HepG2 (cell line): ENCODE measurements around the gene IQCH.

Experiments
- BHLHE40 ChIP-seq: IDR thresholded peaks from 2 replicates; pipeline ENCODE4 v1.6.1; 2011; ENCODE audit warnings: low read length, improper control_type of control experiment
- CTCF ChIP-seq: sonication (generic); formaldehyde crosslinking; IDR thresholded peaks from 2 replicates; pipeline ENCODE4 v1.5.0; 2020; ENCODE audit warnings: mild to moderate bottlenecking, missing genetic modification reagents, moderate library complexity
- EED ChIP-seq: sonication (generic); formaldehyde crosslinking; IDR thresholded peaks from 2 replicates; pipeline ENCODE4 v1.5.0; 2020; ENCODE audit warnings: mild to moderate bottlenecking, missing genetic modification reagents
- EZH2 ChIP-seq: conservative IDR thresholded peaks from 2 replicates; pipeline ENCODE4 v1.6.1; 2012; ENCODE audit warnings: mild to moderate bottlenecking, low read depth, low read length, moderate library complexity
- NR2F1 ChIP-seq, 2 experiments: fragments of 450-650 bp in 1 of 2; formaldehyde crosslinking in 1 of 2; IDR thresholded peaks; 2 replicates each; pipeline versions ENCODE4 v1.5.0 to v1.6.1; 2016 to 2020; ENCODE audit warnings: mild to moderate bottlenecking in 1 of 2, missing compliant biosample characterization in 1 of 2, missing genetic modification reagents in 1 of 2, moderate library complexity in 1 of 2
- SMARCE1 ChIP-seq: fragments of 450-650 bp; IDR thresholded peaks from 2 replicates; pipeline ENCODE4 v1.6.1; 2017; ENCODE audit warnings: borderline replicate concordance
- TAF1 ChIP-seq: sonication (generic); formaldehyde crosslinking; IDR thresholded peaks from 2 replicates; pipeline ENCODE4 v1.4.0; 2020; ENCODE audit warnings: missing genetic modification reagents
- ZNF362 ChIP-seq: sonication (generic); formaldehyde crosslinking; IDR thresholded peaks from 2 replicates; pipeline ENCODE4 v1.4.0; 2020; ENCODE audit warnings: missing genetic modification reagents, mild to moderate bottlenecking, borderline replicate concordance

- TF ChIP-seq SMARCE1 (no peak), EZH2 (no peak), TAF1 (CRISPR knock-in tag) (no peak), CTCF (CRISPR knock-in tag) (no peak), ZNF362 (CRISPR knock-in tag) (no peak), EED (no peak), BHLHE40 (no peak), NR2F1 (CRISPR knock-in tag; IDR thresholded peaks at IDR 0.05) (no peak)
Measured at GRCh38 chr15:67469680-67470079, 215.1 kb downstream of the IQCH start.
